Measurements from ENCODE around the gene ENC1. TPM values are rescaled to one million over a fixed set of nuclear protein-coding genes. Genes with fewer than 3 reads are reported as not detected.

ENC1 gene
- total RNA-seq, 1 donor from 2014 or later = 162 TPM

- Mint-ChIP-seq H3K4me1 (ENCODE audit: unreplicated experiment) (peaks cover 45% of the 10 kb centered on the region), H3K36me3 (ENCODE audit: low read depth, unreplicated experiment) (no peaks in the 10 kb centered on the region), H3K9me3 (ENCODE audit: unreplicated experiment) (no peaks in the 10 kb centered on the region), H3K27ac (ENCODE audit: unreplicated experiment) (peak overlapping the region; percentile 27), H3K27me3 (ENCODE audit: unreplicated experiment) (peaks cover 3% of the 10 kb centered on the region), H3K4me3 (ENCODE audit: unreplicated experiment) (peak overlapping the region; percentile 3)
- TF ChIP-seq, protein P1, sequence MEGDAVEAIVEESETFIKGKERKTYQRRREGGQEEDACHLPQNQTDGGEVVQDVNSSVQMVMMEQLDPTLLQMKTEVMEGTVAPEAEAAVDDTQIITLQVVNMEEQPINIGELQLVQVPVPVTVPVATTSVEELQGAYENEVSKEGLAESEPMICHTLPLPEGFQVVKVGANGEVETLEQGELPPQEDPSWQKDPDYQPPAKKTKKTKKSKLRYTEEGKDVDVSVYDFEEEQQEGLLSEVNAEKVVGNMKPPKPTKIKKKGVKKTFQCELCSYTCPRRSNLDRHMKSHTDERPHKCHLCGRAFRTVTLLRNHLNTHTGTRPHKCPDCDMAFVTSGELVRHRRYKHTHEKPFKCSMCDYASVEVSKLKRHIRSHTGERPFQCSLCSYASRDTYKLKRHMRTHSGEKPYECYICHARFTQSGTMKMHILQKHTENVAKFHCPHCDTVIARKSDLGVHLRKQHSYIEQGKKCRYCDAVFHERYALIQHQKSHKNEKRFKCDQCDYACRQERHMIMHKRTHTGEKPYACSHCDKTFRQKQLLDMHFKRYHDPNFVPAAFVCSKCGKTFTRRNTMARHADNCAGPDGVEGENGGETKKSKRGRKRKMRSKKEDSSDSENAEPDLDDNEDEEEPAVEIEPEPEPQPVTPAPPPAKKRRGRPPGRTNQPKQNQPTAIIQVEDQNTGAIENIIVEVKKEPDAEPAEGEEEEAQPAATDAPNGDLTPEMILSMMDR (IDR thresholded peaks at IDR 0.05; ENCODE audit: unreplicated experiment) = no peak
- DNase-seq (ENCODE audit: low spot score) = no peak
Observed at GRCh38 chr5:74582853-74583252, 57.7 kb downstream of the ENC1 start.

DNA sequence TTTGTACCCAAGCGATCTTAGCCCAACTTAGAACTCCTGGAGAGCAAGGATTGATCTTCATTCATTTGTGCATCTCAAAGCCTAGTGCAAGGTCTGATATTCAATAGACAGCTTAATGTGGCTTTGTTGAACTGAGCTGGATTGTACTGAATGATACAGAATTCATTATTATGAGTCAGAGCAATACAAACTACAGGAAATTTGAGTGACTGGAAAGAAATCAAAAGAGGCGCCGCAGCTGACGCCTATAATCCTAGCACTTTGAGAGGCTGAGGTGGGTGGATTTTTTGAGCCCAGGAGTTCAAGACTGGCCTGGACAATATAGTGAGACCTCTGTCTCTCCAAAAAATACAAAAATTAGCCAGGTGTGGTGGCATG lies 58.6 kb downstream of the ENC1 start:
- Mint-ChIP-seq H3K4me1 (ENCODE audit: unreplicated experiment) (peaks cover 42% of the 10 kb centered on the region), H3K4me3 (ENCODE audit: unreplicated experiment) (no peak overlapping the region), H3K27me3 (ENCODE audit: unreplicated experiment) (peaks cover 3% of the 10 kb centered on the region), H3K9me3 (ENCODE audit: unreplicated experiment) (no peaks in the 10 kb centered on the region), H3K27ac (ENCODE audit: unreplicated experiment) (no peak overlapping the region), H3K36me3 (ENCODE audit: low read depth, unreplicated experiment) (no peaks in the 10 kb centered on the region)
- TF ChIP-seq, protein P1 (IDR thresholded peaks at IDR 0.05; ENCODE audit: unreplicated experiment) = no peak
- DNase-seq (ENCODE audit: low spot score) = no peak

DNA sequence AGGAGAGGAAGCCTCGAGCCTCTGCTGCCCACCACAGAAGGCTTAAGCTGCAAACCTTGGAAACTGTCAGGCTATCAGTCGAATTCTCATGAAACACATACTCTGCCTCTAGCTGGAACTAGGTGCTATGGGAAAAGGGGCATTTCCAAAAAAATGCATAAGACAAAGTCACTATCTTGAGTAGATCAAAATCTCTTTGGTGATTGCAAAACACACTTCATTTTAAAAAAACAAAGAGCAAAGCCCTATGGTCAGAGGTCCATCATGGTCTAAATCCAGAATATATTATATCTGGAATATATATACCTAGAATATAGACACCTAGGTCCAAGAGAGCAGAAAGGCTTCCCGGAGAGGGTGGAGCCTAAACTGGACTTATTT lies 59.8 kb downstream of the ENC1 start:
- Mint-ChIP-seq H3K27me3 (ENCODE audit: unreplicated experiment) (peaks cover 3% of the 10 kb centered on the region), H3K4me1 (ENCODE audit: unreplicated experiment) (peaks cover 38% of the 10 kb centered on the region), H3K9me3 (ENCODE audit: unreplicated experiment) (no peaks in the 10 kb centered on the region), H3K4me3 (ENCODE audit: unreplicated experiment) (no peak overlapping the region), H3K36me3 (ENCODE audit: low read depth, unreplicated experiment) (no peaks in the 10 kb centered on the region), H3K27ac (ENCODE audit: unreplicated experiment) (no peak overlapping the region)
- no peak for DNase-seq (ENCODE audit: low spot score)
- TF ChIP-seq, protein P1 (IDR thresholded peaks at IDR 0.05; ENCODE audit: unreplicated experiment) = no peak

DNA sequence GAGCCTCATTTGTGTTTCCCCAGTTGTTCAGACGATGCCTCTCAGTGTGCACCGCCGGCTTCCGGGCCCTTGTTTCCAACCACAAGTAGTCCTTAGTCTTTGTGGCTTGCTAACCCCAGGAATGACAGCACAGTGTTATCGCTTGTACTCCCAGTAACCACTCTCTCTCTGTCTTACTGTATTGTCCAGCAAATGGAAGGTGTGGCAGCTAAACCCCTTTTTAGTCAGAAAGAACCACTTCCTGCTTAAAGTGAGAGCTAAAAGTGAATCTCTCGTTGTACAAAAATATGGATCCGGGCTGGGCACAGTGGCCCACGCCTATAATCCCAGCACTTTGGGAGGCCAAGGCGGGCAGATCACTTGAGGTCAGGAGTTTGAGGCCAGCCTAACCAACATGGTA lies 61.3 kb downstream of the ENC1 start:
- no peaks in the 10 kb centered on the region for H3K36me3 Mint-ChIP-seq (ENCODE audit: low read depth, unreplicated experiment)
- H3K9me3 Mint-ChIP-seq (ENCODE audit: unreplicated experiment) = no peaks in the 10 kb centered on the region
- H3K4me1 Mint-ChIP-seq (ENCODE audit: unreplicated experiment) = peaks cover 26% of the 10 kb centered on the region
- no peak overlapping the region for H3K27ac Mint-ChIP-seq (ENCODE audit: unreplicated experiment)
- no peak overlapping the region for H3K4me3 Mint-ChIP-seq (ENCODE audit: unreplicated experiment)
- peaks cover 1% of the 10 kb centered on the region for H3K27me3 Mint-ChIP-seq (ENCODE audit: unreplicated experiment)
- DNase-seq (ENCODE audit: low spot score) = no peak
- TF ChIP-seq, protein P1 (IDR thresholded peaks at IDR 0.05; ENCODE audit: unreplicated experiment) = no peak

- no peak for DNase-seq (ENCODE audit: low spot score)
- Mint-ChIP-seq H3K36me3 (ENCODE audit: low read depth, unreplicated experiment) (no peaks in the 10 kb centered on the region), H3K9me3 (ENCODE audit: unreplicated experiment) (no peaks in the 10 kb centered on the region), H3K4me3 (ENCODE audit: unreplicated experiment) (no peak overlapping the region), H3K27ac (ENCODE audit: unreplicated experiment) (no peak overlapping the region), H3K4me1 (ENCODE audit: unreplicated experiment) (peaks cover 23% of the 10 kb centered on the region), H3K27me3 (ENCODE audit: unreplicated experiment) (peaks cover 1% of the 10 kb centered on the region)
- TF ChIP-seq, protein P1 (IDR thresholded peaks at IDR 0.05; ENCODE audit: unreplicated experiment) = no peak
Observed at GRCh38 chr5:74578356-74579044, 62.0 kb downstream of the ENC1 start.

Other genes with a start within 250 kb of the ENC1 start
- 79.4 TPM for gene HEXB, start 44.5 kb upstream of the ENC1 start, total RNA-seq (ENCODE audit: unreplicated experiment)
- 25.1 TPM for gene GFM2, start 126.4 kb upstream of the ENC1 start, total RNA-seq (ENCODE audit: unreplicated experiment)
- 59.2 TPM for gene NSA2, start 126.5 kb upstream of the ENC1 start, total RNA-seq (ENCODE audit: unreplicated experiment)
- gene FAM169A, start 225.7 kb upstream of the ENC1 start, total RNA-seq (ENCODE audit: unreplicated experiment) = 21.1 TPM

Data from endothelial cell (in vitro differentiated cells).